Measurements from ENCODE around the gene IDUA.

Gene IDUA

DNA sequence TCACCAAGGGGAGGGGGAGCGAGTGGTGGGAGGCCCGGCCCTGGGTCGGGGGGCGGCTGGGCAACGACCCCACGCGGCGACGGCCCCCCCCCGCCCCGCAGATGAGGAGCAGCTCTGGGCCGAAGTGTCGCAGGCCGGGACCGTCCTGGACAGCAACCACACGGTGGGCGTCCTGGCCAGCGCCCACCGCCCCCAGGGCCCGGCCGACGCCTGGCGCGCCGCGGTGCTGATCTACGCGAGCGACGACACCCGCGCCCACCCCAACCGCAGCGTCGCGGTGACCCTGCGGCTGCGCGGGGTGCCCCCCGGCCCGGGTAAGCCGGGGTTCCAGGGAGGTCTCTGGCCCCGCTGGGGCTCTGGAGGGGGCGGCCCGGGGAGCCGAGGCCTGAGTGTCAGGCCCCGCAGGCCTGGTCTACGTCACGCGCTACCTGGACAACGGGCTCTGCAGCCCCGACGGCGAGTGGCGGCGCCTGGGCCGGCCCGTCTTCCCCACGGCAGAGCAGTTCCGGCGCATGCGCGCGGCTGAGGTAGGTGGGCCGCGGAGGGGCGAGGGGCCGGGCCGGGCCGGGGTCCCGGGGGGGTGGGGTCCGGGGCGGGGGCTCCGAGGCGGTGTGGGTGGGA, 15.9 kb downstream of the IDUA start:
- no peak for FAIRE-seq

DNA sequence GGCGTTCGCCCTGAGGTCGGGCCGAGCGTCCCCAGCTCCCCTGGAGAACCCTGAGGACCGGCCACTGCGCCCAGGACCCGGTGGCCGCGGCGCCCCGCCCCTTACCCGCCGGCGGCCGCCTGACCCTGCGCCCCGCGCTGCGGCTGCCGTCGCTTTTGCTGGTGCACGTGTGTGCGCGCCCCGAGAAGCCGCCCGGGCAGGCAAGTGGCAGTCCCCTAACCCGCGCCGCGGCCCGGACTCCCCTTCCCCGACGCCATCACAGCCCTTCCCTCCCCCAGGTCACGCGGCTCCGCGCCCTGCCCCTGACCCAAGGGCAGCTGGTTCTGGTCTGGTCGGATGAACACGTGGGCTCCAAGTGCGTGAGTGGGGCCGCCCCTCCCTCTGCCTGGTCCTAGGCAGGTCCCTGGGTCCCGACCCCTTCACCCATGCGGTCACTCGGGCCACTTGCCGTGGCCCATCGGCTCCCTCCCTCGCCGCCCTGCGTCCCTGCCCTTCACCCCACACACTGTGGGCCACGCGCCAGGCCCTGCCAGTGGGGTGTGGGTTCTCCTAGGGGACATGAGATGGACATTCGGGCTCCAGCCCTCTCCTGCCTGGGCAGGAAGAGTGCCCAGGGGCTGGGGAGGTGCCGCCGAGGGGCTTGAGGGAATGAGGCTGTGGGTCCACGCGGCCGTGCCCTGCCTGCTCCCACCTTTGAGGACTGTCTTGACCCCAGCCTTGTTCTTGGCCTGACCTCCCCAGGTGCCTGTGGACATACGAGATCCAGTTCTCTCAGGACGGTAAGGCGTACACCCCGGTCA, 16.6 kb downstream of the IDUA start:
- FAIRE-seq, result no peak

DNA sequence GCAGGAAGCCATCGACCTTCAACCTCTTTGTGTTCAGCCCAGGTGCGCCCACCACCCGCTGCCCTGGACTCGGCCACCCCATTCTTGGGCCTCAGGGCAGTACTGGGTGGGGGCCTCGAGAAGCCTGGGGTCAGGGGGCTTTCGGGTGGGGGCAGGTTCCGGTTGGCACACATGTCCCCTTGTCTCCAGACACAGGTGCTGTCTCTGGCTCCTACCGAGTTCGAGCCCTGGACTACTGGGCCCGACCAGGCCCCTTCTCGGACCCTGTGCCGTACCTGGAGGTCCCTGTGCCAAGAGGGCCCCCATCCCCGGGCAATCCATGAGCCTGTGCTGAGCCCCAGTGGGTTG, 17.2 kb downstream of the IDUA start:
- no peak for FAIRE-seq

DNA sequence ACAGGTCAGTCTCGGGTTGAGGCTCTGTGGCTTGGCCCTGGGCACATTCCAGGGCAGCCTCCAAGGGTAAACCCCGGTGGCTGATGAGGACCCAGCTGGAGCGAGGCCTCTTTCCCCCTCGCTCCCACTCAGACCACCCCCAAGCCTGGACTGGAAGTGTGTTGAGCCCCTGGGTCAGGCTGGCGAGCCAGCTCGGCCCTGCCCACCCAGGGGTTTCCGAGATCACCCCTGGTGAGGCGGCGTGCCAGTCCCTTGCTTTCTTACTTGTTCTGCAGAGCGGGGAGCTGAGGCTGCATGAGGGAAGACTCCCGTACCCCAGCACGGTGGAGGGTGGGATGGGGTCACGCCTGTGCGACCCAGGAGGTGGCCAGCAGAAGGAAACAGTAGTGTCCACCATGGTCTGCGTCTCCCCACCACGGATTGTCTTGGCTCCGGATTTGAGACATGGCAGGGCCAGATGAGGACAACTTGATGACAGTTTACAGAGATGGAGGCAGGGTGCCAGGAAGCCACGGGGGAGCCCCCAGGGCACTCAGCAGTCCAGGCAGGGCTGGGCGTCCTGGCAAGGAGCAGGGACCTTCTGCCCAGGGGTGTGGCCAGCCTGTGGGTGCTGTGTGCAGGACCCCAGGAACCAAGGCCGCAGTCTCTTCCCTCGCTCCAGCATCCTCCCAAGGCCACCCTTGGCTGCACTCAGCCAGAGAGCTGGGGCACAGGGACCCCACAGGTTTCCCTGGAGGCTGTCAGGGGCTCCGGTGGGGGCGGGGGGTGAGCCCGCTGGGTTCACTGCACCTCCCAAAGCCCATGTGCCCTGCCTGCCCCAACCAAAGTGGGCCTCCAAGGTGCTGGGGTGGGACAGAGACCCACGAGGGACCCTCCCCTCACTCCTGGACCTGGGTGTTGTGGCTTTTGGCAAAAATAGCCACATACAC, 18.0 kb downstream of the IDUA start:
- no peak for FAIRE-seq

DNA sequence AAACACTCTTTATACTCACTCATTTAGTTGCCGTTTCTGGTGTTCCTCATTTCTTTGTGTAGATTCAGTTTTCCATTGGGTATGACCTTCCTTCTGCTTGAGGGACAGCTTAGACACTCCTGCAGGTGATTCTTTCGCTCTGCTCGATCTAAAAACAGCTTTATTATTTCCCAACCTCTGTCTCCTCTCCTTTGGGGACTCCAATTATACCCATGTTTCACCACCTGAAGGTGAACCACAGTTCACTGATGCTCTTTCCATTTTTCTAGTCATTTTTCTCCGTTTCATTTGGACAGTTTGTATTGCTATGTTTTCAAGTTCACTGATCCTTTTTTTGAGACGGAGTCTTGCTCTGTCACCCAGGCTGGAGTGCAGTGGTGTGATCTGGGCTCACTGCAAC, 20.0 kb downstream of the IDUA start:
- no peak for FAIRE-seq

DNA sequence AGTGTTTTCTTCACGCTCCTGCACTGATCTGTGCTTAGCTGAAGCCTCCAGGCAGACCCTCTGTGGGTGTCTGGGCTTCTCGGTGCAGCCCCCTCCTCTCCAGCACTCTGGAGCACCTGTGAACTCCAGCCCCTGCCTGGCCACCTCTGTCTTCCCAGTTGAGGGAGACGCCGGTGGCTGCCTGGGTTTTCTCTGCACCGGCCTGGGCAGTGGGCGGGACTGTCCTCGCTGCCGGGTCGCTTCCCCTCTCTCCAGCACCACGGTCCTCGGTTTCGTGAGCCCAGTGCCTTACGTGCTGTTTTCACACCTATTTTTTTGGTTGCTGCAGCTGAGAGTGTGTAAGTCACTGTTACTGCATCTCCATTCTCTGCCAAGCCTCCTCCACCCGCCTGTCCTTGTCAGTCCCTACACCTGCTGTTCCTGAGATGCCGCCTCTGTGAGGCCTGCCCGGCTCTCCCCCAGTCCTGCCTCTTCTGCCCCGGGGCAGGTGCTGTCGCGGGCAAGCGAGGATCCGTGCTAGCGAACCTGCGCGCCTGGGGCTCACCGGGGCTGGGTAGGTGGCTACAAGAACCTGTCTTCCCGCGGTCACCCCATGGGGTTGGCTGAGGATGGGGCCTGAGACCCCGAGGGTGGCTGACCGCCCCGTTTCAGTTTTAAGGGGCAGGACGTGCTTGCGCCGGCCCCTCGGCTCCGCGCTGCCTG, 22.1 kb downstream of the IDUA start:
- FAIRE-seq, result no peak

DNA sequence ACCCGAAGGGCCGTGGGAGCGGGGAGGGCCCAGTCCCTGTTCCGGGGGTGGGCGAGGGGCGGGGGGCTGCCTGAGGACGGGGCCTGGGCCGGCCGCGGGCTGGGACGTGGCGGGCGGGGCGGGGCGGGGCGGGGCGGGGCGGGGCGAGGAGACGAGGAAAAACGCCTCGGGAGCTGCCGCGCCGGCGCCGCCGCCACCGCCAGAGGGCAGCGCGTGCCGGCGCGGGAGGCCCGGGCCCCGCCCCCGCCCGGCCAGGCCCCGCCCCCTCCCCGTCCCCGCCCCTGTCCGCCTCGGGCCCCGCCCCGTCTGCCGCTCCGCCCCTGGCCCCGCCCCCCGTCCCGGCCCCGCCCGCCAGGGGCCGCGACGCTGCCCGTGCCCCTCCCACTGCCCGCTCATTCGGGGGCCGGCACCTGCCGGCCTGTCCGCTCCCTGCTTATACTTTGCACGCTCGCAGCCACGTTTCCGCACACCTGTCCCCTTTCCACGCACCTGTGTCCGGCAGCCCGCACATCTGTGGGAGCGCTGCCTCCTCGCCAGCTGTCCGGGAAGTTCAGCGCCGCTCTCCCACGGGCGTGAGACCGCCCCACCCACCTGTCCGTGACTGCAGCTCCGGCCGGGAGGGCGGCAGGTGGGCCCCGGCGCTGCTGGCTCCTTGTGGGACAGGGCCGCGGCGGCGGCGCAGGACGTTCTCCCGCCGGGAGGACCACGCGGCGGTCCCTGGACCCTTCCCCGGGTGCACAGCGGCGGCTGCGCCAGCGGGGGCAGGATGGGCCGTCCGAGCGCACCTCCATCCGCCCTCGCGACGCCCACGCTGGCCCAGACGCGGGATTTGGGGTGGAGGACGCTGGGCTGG, 22.9 kb downstream of the IDUA start:
- no peak for FAIRE-seq

DNA sequence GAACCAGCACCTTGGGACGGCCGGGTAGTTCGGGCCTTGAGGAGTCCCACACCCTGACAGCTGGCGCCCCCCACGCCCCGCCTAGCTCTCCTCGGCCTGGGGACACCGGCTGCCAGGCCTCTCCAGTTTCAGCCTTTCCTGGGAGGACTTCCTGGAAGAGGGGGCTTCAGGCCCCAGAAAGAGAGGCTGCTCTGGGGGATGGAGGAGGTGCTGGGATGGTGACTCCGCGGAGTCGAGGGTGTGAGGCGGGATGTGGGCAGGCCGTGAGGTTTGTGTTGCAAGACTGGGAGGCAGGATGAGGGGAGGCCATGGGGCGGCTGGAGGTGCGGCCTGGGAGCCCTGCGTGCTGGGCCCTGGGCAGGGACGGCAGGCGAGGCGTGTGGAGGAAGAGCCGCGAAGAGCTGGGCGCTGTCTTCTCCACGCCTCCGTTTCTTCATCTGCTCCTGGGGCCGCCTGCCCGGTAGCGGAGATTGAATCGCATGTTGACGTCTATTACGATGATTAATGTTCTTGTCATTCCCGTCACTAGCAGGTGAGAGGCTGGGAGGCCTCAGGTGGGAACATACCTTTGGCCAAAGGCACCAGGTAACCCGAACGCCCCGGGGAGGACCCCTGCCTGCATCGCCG, 23.7 kb downstream of the IDUA start:
- FAIRE-seq, result no peak

DNA sequence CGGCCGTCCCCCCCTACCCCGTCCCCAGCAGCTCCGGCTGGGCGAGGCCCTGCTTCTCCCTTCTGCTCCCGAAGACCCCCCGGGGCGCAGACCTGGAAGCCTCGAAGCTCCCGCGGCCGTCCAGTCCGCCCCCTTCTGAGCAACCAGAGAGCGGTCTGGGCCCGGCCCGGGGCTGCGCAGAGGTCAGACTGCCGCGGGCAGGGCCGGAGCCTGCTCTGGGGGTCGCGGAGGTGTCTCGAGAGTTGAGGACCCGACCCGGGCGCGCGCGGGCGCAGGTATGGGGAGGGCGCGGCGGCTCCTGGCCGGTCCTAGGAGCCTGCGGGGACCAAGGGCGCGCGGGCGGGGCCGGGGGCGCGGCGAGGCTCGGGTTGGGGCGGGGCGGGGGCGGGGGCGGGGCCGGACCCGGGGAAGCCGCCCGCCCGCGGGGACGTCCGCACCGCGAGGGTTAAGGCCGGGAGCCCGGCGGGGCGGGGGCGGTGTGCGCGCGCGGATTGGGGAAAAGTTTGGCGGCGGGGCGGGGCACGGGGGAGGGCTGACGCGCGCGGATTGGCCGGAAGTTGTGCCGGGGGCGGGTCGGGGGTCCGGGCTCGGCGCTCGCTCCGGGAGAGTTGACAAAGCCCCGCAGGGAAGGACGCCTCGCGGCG, 24.3 kb downstream of the IDUA start, which contains the start of gene FGFRL1:
Gene FGFRL1, plus strand, starts transcription at position 605 of the 644 bp plus-strand sequence. CDS start 860 bp downstream, outside the sequence.
- no peak for FAIRE-seq

DNA sequence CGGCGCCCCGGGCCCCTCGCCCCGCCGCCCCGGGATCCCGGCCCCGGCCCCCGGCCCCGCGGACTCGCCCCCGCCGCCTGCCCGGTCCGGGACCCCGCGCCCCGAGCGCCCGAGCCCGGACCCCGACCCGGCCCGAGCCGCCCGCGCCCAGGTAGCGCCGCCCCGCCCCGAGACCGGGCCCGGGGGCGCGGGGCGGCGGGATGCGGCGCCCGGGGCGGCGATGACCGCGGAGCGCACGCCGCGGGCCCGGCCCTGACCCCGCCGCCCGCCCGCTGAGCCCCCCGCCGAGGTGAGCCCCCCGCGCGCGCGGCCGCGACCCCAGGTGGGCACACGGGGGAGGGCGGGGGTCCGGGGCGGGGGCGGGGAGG, 24.8 kb downstream of the IDUA start:
- FAIRE-seq, result no peak

DNA sequence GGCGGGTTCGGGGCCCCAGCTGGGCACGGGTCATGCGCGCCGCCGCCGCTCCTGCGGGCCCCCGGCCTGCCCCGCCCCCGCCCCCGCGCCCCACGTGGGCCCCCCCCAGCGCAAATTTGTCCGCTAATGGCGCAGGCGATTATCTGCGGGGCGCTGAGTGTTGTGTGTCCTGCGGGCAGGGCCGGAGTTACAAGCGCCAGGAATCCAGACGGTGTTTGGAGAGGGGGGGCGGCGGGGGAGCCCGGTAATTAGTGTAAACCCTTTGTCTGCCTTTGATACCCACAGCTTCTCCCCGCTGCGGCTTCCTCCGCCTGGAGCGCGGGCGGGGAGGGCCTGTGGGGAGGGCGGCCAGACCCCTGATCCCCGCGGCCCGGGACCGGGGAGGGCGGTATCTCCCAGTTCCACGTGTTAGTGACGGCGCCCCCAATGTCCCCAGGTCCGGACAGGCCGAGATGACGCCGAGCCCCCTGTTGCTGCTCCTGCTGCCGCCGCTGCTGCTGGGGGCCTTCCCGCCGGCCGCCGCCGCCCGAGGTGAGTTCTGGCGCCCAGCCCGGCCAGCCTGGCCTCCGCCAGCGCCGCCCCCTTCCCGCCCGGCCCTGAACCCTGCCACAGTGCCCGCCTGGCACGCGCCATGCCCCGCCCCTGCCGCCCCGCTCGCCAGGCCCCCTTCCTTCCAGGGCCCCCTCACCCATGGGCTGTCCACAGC, 25.3 kb downstream of the IDUA start:
- FAIRE-seq, result no peak

DNA sequence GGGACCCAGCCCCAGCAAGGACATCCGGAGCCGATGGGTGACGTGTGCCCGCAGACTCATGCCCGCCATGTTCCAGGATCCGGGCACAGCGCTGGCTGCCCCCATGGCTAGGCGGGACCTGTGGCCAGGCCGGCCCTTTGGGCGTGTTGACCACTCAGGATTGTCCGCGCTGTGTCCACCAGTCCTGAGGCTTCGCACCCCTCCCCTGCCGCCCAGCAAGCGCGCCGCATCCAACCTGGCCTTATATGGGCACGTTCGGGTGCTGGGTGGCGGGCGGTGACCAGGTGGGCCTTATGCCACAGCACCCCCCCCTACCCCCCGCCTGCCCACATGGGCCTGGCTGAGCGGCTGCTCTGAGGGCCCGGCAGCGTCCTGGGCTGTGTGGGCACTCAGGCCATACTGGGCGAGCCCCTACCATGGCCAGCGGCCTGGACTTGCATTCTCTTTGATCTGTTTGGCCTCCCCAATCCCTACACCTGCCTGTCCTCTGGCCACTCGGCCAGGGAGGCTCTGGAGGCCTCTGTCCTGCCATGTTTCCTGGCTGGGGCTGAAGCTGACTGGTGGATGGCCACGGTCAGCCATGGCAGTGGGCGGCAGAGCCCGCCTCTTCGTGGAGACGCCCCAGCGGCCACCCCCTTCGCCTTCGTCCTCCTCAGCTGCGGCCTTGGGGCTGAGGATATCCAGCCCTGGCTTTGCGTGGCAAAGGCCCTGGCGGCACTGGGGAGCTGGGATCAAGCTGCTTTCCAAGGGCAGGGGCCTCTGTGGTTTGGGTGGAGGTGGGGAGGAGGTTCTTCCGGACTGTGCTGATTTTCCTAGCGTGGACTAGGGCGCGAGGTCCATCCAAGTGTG, 26.6 kb downstream of the IDUA start:
- FAIRE-seq, result no peak

DNA sequence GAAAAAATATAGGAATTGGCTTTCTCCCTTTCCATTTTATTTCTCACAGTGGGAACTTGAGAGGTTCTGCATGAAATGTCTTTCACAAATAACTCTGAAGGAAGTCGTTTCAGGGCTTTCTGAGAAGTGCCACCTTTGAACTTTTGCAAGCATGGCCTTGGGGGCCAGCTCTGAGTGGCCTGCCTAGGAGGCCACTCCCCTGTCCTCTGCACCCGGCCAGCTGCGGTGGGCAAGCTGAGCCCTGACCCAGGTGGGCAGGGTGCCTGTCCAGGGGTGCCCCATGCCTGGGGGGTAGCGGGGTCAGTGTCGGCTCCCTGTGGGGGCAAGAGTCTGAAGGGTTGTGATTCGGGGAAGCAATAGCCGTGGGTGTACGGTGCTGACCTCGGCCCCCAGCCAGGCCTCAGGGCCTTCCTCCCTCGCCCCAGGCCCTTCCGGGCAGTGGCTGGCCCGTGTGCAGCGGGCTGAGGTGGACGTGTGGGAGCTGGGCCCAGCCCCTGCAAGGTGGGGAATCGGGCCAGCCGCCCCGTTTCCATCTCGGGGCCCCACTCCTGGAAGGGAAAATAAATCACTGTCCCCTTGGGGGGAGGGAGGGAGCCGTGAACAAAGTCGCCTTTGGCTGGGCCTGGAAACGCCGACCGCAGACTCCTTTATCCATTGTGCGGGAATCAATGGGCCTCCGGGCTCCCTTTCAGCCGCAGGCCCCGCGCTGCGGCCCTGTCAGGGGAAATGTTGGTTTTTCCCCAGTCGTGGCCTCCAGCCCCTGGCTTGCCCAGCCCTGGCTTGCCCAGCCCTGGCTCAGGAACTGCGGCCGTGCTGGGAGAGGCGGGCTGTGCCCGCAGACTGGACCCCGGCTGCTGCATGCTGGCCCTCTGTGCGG, 27.7 kb downstream of the IDUA start:
- no peak for FAIRE-seq

DNA sequence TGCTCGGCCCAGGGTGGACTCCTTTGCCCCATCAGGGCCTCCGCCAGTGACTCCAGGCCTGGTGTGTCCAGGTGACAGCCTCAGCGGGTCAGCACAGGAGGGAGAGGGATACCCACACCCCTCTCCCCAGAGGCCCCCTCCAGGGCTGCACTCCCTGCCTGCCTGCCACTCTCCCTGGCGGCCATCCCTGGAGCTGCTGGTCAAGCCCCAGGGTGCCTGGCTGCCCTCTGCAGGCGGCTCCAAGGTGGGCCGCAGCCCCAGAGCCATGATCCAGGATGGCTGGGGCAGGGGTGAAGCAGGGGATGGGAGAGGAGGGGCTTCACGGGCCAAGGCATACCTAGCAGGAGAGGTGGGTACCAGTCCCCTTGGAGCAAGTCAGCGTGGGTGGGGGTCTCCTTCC, 28.3 kb downstream of the IDUA start:
- FAIRE-seq, result no peak

DNA sequence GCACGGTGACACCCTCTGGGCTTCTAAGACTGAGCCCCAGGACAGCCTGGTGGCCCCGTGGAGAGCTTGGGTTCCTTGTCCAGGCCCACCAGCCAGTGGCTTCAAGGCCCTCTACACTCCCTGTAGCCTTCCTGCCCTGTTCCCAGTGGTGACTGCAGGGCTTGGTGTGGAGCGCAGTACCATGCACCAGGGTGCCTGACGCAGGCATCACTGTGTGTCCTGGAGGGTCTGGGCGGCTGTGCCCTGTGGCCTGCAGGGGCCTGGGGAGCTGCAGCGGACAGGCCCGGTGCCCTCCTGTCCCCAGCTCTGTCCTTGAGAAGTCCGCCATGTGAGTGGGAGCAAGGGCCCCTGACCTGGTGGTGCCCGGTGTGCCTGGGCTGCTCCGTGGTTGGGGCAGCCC, 28.9 kb downstream of the IDUA start:
- no peak for FAIRE-seq

DNA sequence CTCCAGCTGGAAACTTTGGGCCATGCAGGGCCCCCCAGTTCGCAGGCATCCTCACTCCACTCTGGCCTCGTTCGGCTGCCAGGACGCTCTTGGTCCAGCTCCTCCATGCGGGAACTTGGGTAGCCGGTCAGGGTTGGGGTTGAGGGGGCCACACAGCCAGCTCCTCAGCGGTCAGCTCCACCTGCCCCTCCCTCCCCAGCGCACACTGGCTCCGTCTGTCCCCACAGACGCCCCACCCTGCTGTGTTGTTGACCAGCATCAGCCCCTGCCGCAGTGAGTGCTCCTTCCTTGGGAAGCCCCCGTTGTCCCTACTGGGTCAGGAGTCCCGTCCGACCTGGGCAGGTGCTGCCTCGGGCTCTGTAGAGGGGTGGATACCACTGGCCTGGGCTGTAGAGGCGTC, 30.4 kb downstream of the IDUA start:
- no peak for FAIRE-seq

DNA sequence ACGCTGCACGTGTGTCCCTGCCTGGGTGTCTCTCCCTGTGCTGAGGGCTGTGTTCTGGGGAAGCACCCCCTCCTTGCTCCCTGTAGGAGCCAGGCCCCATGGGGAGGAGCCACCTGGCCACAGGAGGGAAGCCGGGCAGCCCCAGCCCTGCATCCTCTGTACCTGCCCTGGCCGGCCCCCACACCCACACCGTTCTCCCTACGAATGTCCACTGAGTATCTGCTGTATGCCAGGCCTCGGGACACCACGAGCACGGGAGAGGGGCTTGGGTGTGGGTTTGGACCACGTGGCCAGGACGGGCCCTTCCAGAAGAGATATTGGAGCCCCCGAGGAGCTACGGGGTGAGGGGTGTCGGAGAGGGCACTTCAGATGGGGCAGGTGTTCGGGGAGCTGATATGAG, 30.9 kb downstream of the IDUA start:
- FAIRE-seq, result no peak
